OCI-LY3 (cell line): ENCODE measurements around the gene KRT3.

Experiments used
- CTCF ChIP-seq: fragments of 200-600, 300-600 bp; sonication (generic); IDR thresholded peaks from 2 replicates; pipeline ENCODE4 v1.5.1; 2014; ENCODE audit warnings: antibody characterized with exemption, low read length, low read depth
- EZH2phosphoT487 ChIP-seq: fragments of 200-600 bp; shearing (Covaris generic); IDR thresholded peaks from 2 replicates; pipeline ENCODE4 v1.6.1; 2018; ENCODE audit warnings: antibody characterized with exemption, mixed run types, low read depth

DNA sequence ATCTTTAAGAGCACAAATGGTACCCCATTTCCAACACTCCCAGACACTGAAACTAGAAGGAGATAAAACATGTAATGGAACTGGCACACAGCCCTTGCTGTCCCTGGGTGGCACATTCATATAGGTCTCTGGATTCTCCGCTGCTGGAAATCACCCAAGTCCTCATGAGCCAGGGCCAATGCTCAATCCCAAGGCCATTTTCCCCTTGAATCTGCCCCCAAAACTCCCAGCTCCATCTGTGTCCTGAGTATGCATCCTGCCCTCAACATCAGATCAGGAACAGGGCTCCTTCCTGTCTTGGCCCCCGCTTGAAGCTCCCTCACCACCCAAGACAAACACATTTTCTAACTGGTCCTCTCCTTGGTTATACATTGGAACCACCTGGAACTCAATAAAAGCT, 43.4 kb downstream of the KRT3 start:
- no peak for TF ChIP-seq CTCF
- TF ChIP-seq EZH2phosphoT487: no peak
